GM13977 (cell line): ENCODE data around the gene GALNT15.

Experiments
- DNase-seq: peaks from one replicate; pipeline ENCODE4 v3.0.0; 2012; ENCODE audit warnings: low spot score
- in situ Hi-C: fragments of 300-500 bp; cut with MboI; formaldehyde crosslinking; loops from one replicate; pipeline ENCODE4 v1.12.0; 2022; ENCODE audit warnings: low sequenced_read_pairs, low pct_unique_long_range_greater_than_20kb, mixed read lengths, inconsistent platforms; ENCODE audit not compliant: unreplicated experiment
- TF ChIP-seq, protein P1 (sequence below): IDR thresholded peaks from 2 replicates; pipeline ENCODE4 v1.5.1; 2012; ENCODE audit warnings: mild to moderate bottlenecking, control low read depth; ENCODE audit not compliant: insufficient read depth; ENCODE audit errors: extremely low read depth, missing control alignments

The GALNT15 gene

DNA sequence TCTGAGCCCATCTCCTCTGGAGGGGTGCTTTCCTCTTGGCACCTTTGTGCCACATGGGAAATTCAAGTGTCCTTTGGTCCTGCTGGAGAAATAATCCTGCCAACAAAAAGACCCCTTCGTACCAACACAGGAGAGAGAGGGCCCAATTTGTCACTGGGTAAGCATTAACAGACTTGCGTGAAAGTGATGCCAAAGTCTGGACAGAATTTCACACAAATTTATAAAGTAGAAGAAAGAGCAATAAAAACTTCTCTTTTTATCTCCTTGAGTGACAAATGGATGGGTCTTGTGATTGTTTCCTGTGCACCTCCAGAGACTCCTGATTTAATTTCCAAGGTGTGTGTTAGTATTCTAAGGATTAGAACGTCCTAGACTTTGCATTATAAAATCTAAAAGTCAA is 75.4 kb downstream of the GALNT15 start:
- in situ Hi-C loops: loop anchor here (10.0 kb wide), 1 partner anchor 195 kb away; no protein-coding TSS in a partner anchor
- no peak for DNase-seq
- TF ChIP-seq, protein P1, sequence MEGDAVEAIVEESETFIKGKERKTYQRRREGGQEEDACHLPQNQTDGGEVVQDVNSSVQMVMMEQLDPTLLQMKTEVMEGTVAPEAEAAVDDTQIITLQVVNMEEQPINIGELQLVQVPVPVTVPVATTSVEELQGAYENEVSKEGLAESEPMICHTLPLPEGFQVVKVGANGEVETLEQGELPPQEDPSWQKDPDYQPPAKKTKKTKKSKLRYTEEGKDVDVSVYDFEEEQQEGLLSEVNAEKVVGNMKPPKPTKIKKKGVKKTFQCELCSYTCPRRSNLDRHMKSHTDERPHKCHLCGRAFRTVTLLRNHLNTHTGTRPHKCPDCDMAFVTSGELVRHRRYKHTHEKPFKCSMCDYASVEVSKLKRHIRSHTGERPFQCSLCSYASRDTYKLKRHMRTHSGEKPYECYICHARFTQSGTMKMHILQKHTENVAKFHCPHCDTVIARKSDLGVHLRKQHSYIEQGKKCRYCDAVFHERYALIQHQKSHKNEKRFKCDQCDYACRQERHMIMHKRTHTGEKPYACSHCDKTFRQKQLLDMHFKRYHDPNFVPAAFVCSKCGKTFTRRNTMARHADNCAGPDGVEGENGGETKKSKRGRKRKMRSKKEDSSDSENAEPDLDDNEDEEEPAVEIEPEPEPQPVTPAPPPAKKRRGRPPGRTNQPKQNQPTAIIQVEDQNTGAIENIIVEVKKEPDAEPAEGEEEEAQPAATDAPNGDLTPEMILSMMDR: no peak

DNA sequence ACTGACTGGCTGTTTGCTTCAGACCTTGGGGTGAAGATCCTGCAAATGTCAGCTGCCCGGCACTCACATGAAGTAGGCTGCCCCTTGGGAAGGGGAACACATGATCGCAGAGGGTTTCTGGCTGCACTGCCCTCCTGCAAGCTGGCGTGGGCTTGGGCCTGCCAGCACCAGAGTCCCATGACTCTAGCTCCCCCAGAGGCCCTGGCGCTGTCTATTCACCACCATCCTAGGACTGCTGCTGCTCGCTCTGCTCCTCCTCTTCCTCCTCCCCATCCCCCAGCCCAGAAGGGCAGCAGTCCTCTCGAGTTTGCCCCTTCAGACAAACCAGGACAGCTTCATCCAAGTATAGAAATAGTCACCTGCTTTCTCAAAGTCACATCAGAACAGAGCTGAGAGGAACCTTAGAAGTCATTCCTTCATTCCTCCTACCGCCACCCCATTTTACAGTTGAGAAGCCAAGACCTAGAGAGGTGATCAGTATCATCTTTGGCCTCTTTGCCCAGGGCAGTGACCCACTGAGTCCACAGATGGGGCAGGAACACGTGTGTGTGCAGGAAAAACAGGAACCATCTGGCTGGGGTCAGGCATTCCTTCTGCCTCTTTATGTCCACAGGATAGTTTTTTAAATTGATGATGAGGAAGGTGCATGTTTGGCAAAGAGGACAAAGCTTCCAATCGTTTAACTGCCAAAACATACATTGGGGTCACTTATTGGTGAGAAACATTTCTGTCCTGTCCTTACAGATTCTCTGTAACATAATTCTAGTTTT is 77.0 kb downstream of the GALNT15 start:
- TF ChIP-seq, protein P1: no peak
- in situ Hi-C loops: no loop called here
- no peak for DNase-seq

DNA sequence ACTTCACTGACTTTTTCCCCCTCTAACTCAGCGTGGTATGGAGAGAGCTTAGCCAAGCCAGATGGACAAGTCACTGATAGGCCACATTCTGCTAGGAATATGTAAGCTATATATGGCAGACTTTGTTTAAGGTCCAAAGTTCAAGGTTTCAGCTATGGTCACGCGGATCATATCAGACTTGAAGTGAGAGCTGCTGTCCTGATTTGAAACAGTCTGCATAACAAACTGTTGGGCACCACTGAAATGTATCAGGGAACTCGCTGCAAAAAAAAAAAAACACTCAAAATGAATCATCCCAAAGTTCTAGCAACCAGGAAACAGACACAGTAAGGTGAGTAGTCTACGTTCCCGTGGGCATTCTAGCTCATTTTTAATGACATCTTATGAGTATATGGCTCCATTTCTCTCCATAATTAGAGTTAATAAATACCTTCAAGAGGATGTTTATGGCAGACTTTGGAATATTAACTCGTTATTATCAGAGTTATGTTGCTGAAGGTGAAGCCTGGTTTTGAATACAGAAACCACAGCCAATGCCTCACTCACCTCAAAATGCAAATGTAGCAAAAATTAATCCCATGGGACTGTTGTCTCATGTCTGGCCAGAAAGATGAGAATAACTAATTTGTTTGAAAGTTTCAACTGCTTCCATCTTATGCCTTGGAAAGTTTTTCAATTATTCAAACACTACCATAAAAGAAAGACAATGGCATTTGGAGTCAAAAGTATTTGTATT is 77.9 kb downstream of the GALNT15 start:
- TF ChIP-seq, protein P1: no peak
- DNase-seq: no peak
- in situ Hi-C loops: no loop called here

DNA sequence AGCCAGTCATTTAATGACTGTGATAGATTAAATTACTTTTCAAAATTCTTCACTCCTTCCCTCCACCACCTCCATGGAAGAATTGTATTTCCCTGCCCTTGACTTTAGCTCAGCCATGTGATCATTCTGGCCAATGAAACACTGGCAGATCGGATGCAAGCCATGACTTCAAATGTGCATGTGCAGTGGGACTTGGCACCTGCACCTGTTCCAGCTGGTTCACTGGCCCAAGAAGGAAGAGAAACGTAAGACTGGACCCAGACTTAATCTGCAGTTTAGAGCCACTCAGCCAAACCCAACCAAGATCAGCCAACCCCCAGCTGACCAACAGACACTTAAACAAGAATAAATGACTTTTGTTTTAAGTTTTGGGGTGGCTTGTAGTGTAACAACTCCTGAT is 78.5 kb downstream of the GALNT15 start:
- TF ChIP-seq, protein P1: no peak

DNA sequence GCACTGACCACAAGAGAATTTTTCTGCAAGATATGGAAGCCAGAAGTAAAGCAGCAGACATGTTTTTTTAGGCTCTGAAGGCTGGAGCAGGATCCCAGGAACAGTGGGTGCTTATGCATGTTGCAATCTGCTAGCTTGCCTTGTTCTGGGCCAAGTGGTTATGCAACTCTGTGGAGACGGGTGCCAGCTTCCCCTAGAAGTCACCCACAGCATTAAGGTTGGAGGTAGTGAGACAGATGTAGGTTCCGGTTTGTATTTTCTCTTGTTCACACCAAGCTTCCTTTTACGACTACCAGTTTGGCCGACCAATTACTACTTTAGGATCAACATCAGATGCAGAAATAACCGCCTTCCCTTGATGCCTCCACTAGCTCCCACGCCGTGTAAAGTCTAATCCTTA is 79.1 kb downstream of the GALNT15 start:
- TF ChIP-seq, protein P1: no peak
- in situ Hi-C loops: no loop called here
- DNase-seq: no peak

More for the DNA sequence above, 78.5 kb downstream of the GALNT15 start:
- in situ Hi-C loops: no loop called here
- DNase-seq: no peak

DNA sequence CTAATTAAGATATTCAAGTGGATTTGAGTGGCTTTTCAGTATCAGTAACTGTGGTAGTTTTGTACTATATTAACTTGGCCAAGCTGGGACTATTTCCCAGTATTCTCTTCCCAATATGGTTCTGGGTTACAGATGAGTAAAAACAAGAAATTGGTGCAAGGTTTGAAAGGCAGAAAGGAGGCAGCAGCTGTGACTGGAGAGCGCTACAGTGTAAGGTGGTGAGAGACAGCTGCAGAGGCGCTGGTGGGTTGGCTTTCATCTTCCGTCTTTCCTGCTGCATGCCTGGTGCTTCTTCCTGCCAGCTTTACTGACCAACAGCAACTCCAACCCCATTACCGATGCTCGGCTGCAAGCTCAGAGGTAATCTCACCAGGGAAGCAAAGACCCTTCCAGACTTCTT is 80.4 kb downstream of the GALNT15 start:
- TF ChIP-seq, protein P1: no peak
- in situ Hi-C loops: no loop called here
- no peak for DNase-seq
